Measurements from ENCODE around the gene LRIT2. TPM values are rescaled to one million over a fixed set of nuclear protein-coding genes. Genes with fewer than 3 reads are reported as not detected.

Gene LRIT2
- total RNA-seq, 3 donors from 2014 or later: not detected

- Mint-ChIP-seq H3K4me3 (no peak overlapping the region), H3K4me1 (ENCODE audit: low read depth) (no peaks in the 10 kb centered on the region), H3K27me3 (ENCODE audit: low read depth) (peaks cover 6% of the 10 kb centered on the region), H3K36me3 (ENCODE audit: insufficient read depth) (no peaks in the 10 kb centered on the region), H3K9me3 (no peaks in the 10 kb centered on the region)
- ATAC-seq (no peak), DNase-seq (no peak)
Observed at GRCh38 chr10:84232376-84232775, 7.0 kb upstream of the LRIT2 start.

GRCh38 chr10:84230359-84230758, 5.0 kb upstream of the LRIT2 start:
- DNase-seq: no peak
- Mint-ChIP-seq H3K36me3 (ENCODE audit: insufficient read depth) (no peaks in the 10 kb centered on the region), H3K27me3 (ENCODE audit: low read depth) (peaks cover 13% of the 10 kb centered on the region), H3K4me1 (ENCODE audit: low read depth) (no peaks in the 10 kb centered on the region), H3K4me3 (no peak overlapping the region), H3K9me3 (no peaks in the 10 kb centered on the region)
- no peak for ATAC-seq

- H3K4me1 Mint-ChIP-seq (ENCODE audit: low read depth): no peaks in the 10 kb centered on the region
Observed at GRCh38 chr10:84227810-84228209, 2.5 kb upstream of the LRIT2 start.

DNA sequence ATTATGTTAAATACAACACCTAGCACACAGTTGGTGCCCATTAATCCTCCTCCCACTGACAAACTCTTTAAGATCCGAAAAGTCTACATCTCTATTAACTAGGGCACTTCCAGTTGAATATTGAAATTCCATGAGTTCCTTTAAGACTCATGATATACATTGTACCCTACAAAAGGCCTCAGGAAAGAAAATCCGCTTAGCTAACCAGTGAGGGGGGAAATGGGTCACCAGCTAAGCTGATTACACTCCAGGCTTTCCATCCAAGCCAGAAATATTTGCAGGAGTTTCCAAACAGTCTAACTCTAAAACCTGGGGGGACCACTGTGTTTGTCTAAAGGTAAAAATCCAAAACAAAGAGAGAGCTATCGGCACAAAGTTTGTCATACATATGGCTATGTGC, 1.3 kb upstream of the LRIT2 start:
- Mint-ChIP-seq H3K36me3 (ENCODE audit: insufficient read depth) (no peaks in the 10 kb centered on the region), H3K4me3 (no peak overlapping the region), H3K9me3 (no peaks in the 10 kb centered on the region), H3K27me3 (ENCODE audit: low read depth) (peaks cover 30% of the 10 kb centered on the region), H3K4me1 (ENCODE audit: low read depth) (no peaks in the 10 kb centered on the region)
- DNase-seq: no peak
- no peak for ATAC-seq

More at GRCh38 chr10:84227810-84228209, 2.5 kb upstream of the LRIT2 start:
- Mint-ChIP-seq H3K4me3 (no peak overlapping the region), H3K27me3 (ENCODE audit: low read depth) (peaks cover 23% of the 10 kb centered on the region), H3K9me3 (no peaks in the 10 kb centered on the region), H3K36me3 (ENCODE audit: insufficient read depth) (no peaks in the 10 kb centered on the region)
- DNase-seq: no peak
- no peak for ATAC-seq

- H3K4me3 Mint-ChIP-seq: no peak overlapping the region
- no peaks in the 10 kb centered on the region for H3K9me3 Mint-ChIP-seq
- H3K4me1 Mint-ChIP-seq (ENCODE audit: low read depth): no peaks in the 10 kb centered on the region
- ATAC-seq: no peak
- DNase-seq: no peak
- H3K27me3 Mint-ChIP-seq (ENCODE audit: low read depth): peaks cover 30% of the 10 kb centered on the region
- no peaks in the 10 kb centered on the region for H3K36me3 Mint-ChIP-seq (ENCODE audit: insufficient read depth)
Observed at GRCh38 chr10:84224411-84225028, 824 bp downstream of the LRIT2 start.

GRCh38 chr10:84221916-84222315, 3.4 kb downstream of the LRIT2 start:
- no peaks in the 10 kb centered on the region for H3K36me3 Mint-ChIP-seq (ENCODE audit: insufficient read depth)
- DNase-seq: no peak
- no peak for ATAC-seq
- peaks cover 26% of the 10 kb centered on the region for H3K27me3 Mint-ChIP-seq (ENCODE audit: low read depth)
- no peaks in the 10 kb centered on the region for H3K4me1 Mint-ChIP-seq (ENCODE audit: low read depth)
- H3K9me3 Mint-ChIP-seq: peaks cover 4% of the 10 kb centered on the region
- H3K4me3 Mint-ChIP-seq: no peak overlapping the region

DNA sequence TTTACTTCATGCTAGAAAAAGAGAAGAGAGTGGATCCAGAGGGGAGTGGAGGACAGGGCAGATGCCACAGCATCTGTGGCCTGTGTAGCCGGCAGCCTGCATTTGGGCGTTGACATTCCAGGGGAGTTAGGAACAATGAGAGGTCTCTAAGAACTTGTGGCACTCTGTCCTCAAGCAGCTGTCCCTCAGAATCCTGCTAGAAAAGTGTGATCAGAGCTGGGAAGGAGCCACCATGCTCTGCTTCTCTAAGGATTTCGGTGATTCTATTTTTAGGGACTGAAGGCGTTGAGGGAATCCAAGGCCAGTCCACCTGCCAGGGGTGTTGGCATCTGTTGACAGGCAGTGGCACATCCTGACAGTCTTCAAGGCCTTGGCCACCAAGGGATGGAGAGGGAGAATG, 7.6 kb downstream of the LRIT2 start:
- no peak for ATAC-seq
- Mint-ChIP-seq H3K27me3 (ENCODE audit: low read depth) (peaks cover 9% of the 10 kb centered on the region), H3K9me3 (peaks cover 4% of the 10 kb centered on the region), H3K4me3 (no peak overlapping the region), H3K36me3 (ENCODE audit: insufficient read depth) (no peaks in the 10 kb centered on the region), H3K4me1 (ENCODE audit: low read depth) (no peaks in the 10 kb centered on the region)
- no peak for DNase-seq

DNA sequence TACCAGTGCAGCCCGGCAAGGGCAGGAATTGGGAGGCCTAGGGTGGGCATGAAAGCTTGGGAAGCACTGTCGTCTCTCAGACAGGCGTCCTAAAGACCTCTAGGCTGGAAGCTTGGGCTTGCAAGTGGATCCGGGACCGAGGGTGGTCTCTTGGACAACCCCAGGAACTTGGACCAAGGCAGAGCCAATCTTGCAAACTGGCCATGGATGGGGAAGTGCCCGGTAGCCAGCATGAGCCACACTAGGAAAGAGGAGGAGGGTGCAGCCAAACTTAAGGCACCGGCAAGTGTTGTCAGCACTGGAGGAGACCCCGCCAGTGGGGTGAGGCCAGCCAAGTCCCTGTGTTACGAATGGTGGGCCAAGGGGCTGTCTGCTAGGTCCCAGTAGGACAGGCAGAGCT, 8.5 kb downstream of the LRIT2 start:
- ATAC-seq: no peak
- no peaks in the 10 kb centered on the region for H3K4me1 Mint-ChIP-seq (ENCODE audit: low read depth)
- no peak for DNase-seq

DNA sequence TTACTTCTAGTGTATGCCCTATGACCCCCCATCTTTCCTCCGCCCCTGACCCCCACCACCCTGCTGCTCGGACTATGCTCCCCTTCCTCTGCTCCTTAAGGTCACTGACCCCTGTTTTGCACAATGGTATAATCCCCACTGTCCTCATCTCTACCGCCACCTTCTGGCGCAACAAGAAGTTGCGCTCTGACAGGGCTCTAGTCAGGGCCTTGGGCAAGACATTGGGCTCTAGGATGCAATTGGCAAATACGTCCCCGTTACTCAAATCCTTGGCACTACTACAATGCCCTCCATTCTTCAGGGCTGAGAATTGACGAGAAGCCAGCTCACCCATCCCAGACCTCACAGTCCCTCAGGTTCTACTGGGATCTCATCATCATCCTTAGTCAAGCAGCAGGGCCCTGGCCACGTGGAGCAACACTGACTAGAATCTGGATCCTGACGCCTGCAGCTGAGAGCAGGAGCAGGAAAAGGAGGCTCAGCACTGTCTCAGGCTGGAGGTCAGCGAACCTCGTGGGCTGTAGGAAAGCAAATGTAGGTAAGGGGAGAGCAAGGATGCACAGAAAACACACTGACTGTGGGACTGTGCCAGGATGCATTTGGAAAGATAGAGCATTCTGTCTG, 10.6 kb downstream of the LRIT2 start:
- peak; percentile 43 to 76 for ATAC-seq
- Mint-ChIP-seq H3K4me1 (ENCODE audit: low read depth) (no peaks in the 10 kb centered on the region), H3K4me3 (no peak overlapping the region), H3K27me3 (ENCODE audit: low read depth) (no peaks in the 10 kb centered on the region), H3K9me3 (peaks cover 4% of the 10 kb centered on the region), H3K36me3 (ENCODE audit: insufficient read depth) (no peaks in the 10 kb centered on the region)
- no peak for DNase-seq

More for the DNA sequence above, 8.5 kb downstream of the LRIT2 start:
- Mint-ChIP-seq H3K36me3 (ENCODE audit: insufficient read depth) (no peaks in the 10 kb centered on the region), H3K27me3 (ENCODE audit: low read depth) (peaks cover 3% of the 10 kb centered on the region), H3K4me3 (no peak overlapping the region), H3K9me3 (peaks cover 4% of the 10 kb centered on the region)

- Mint-ChIP-seq H3K4me1 (ENCODE audit: low read depth) (no peaks in the 10 kb centered on the region), H3K4me3 (no peak overlapping the region), H3K9me3 (no peaks in the 10 kb centered on the region), H3K36me3 (ENCODE audit: insufficient read depth) (no peaks in the 10 kb centered on the region), H3K27me3 (ENCODE audit: low read depth) (no peaks in the 10 kb centered on the region)
- DNase-seq (no peak), ATAC-seq (no peak)
Observed at GRCh38 chr10:84214046-84214572, 11.2 kb downstream of the LRIT2 start.

GRCh38 chr10:84213076-84213475, 12.3 kb downstream of the LRIT2 start:
- no peak overlapping the region for H3K4me3 Mint-ChIP-seq
- H3K27me3 Mint-ChIP-seq (ENCODE audit: low read depth): peaks cover 5% of the 10 kb centered on the region
- H3K9me3 Mint-ChIP-seq: no peaks in the 10 kb centered on the region
- H3K4me1 Mint-ChIP-seq (ENCODE audit: low read depth): no peaks in the 10 kb centered on the region
- ATAC-seq (no peak), DNase-seq (no peak)
- H3K36me3 Mint-ChIP-seq (ENCODE audit: insufficient read depth): no peaks in the 10 kb centered on the region

DNA sequence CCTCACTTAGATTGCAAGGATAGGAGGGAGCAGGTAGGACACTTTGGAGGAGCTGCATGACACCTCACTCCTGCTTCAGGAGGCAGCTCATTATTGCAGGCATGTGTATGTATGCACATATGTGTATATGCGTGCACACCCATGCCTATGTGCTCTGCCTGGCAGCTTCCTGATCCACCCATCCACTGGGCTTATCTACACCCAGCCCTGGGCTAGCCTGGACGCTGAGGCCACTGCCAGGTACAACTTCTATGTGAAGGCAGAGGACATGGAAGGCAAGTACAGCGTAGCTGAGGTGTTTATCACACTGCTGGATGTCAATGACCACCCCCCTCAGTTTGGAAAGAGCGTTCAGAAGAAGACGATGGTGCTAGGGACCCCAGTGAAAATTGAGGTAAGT, 13.3 kb downstream of the LRIT2 start:
- ATAC-seq (no peak), DNase-seq (no peak)
- Mint-ChIP-seq H3K4me1 (ENCODE audit: low read depth) (no peaks in the 10 kb centered on the region), H3K36me3 (ENCODE audit: insufficient read depth) (no peaks in the 10 kb centered on the region), H3K27me3 (ENCODE audit: low read depth) (peaks cover 11% of the 10 kb centered on the region), H3K9me3 (no peaks in the 10 kb centered on the region), H3K4me3 (no peak overlapping the region)

GRCh38 chr10:84211566-84211965, 13.8 kb downstream of the LRIT2 start:
- ATAC-seq (no peak), DNase-seq (no peak)
- no peaks in the 10 kb centered on the region for H3K4me1 Mint-ChIP-seq (ENCODE audit: low read depth)
- no peaks in the 10 kb centered on the region for H3K36me3 Mint-ChIP-seq (ENCODE audit: insufficient read depth)
- H3K4me3 Mint-ChIP-seq: no peak overlapping the region
- no peaks in the 10 kb centered on the region for H3K9me3 Mint-ChIP-seq
- peaks cover 15% of the 10 kb centered on the region for H3K27me3 Mint-ChIP-seq (ENCODE audit: low read depth)

DNA sequence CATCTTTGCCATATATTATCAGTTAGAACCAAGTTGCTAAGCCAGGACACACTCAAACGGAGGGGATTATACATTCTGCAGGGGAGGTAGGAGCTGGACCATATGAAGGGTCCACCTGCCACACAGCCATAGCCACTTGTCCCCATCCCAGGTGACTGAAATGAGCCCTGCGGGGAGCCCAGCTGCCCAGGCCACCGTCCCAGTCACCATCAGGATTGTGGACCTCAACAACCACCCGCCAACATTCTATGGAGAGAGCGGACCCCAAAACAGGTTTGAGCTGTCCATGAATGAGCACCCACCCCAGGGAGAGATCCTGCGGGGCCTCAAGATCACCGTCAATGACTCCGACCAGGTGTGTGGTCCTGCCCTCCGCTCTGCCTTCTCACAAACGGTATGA, 17.3 kb downstream of the LRIT2 start:
- no peaks in the 10 kb centered on the region for H3K4me1 Mint-ChIP-seq (ENCODE audit: low read depth)
- H3K27me3 Mint-ChIP-seq (ENCODE audit: low read depth): peaks cover 15% of the 10 kb centered on the region
- no peaks in the 10 kb centered on the region for H3K36me3 Mint-ChIP-seq (ENCODE audit: insufficient read depth)
- H3K9me3 Mint-ChIP-seq: no peaks in the 10 kb centered on the region
- ATAC-seq (no peak), DNase-seq (no peak)
- H3K4me3 Mint-ChIP-seq: no peak overlapping the region

- Mint-ChIP-seq H3K36me3 (ENCODE audit: insufficient read depth) (no peaks in the 10 kb centered on the region), H3K4me1 (ENCODE audit: low read depth) (no peaks in the 10 kb centered on the region), H3K27me3 (ENCODE audit: low read depth) (peaks cover 15% of the 10 kb centered on the region), H3K9me3 (no peaks in the 10 kb centered on the region), H3K4me3 (no peak overlapping the region)
- ATAC-seq (no peak), DNase-seq (no peak)
Observed at GRCh38 chr10:84205853-84206525, 19.4 kb downstream of the LRIT2 start.

Data from activated T-cell treated with anti-CD3 and anti-CD28 coated beads, Interleukin-2, amount 50 U/mL, for 4 hours (primary cell).